Mesenchymal stem cell (in vitro differentiated cells and primary cell): ENCODE measurements around the gene ADNP2.
A peak's percentile ranks its signal among the peaks of the same experiment; 100 is the strongest.
"Not testable (repeated sequence)": the region's sequence is repeated elsewhere in the genome, so short reads cannot be mapped to it uniquely, and the experiment has no call there.

Experiments
- DNase-seq: peaks from one replicate; pipeline ENCODE4 v3.0.0-alpha.2; 2013
- H2AFZ ChIP-seq: one replicate; pipeline ENCODE4 v1.6.1; 2013; ENCODE audit warnings: low read depth, mild to moderate bottlenecking, control low read depth, inconsistent platforms, low read length, moderate library complexity
- H2AK5ac ChIP-seq: 2 replicates; pipeline ENCODE4 v1.6.1; 2013; ENCODE audit warnings: low read length, moderate library complexity, mild to moderate bottlenecking, inconsistent platforms; ENCODE audit not compliant: severe bottlenecking
- H2BK120ac ChIP-seq: one replicate; pipeline ENCODE4 v1.6.1; 2013; ENCODE audit warnings: low read depth, mild to moderate bottlenecking, inconsistent platforms, low read length, moderate library complexity
- H2BK12ac ChIP-seq, 2 experiments: one replicate each; pipeline ENCODE4 v1.6.1; 2013; ENCODE audit warnings: inconsistent platforms in 2 of 2, low read length in 2 of 2, mild to moderate bottlenecking in 2 of 2, moderate library complexity in 2 of 2, control low read depth in 1 of 2
- H2BK15ac ChIP-seq: one replicate; pipeline ENCODE4 v1.6.1; 2013; ENCODE audit warnings: mild to moderate bottlenecking, low read depth, inconsistent platforms; ENCODE audit not compliant: poor library complexity, severe bottlenecking
- H2BK5ac ChIP-seq: 2 replicates; pipeline ENCODE4 v1.6.1; 2013; ENCODE audit warnings: low read depth, mild to moderate bottlenecking, low read length, control low read depth, inconsistent platforms; ENCODE audit not compliant: poor library complexity, severe bottlenecking
- H3K14ac ChIP-seq, 2 experiments: one replicate each; pipeline ENCODE4 v1.6.1; 2013; ENCODE audit warnings: inconsistent platforms in 2 of 2, low read length in 2 of 2, control low read depth in 1 of 2, mild to moderate bottlenecking in 1 of 2, moderate library complexity in 1 of 2
- H3K18ac ChIP-seq, 2 experiments: one replicate each; pipeline ENCODE4 v1.6.1; 2013; ENCODE audit warnings: inconsistent platforms in 2 of 2, low read length in 2 of 2, control low read depth in 1 of 2, low read depth in 1 of 2, mild to moderate bottlenecking in 1 of 2
- H3K23ac ChIP-seq, 2 experiments: one replicate each; pipeline ENCODE4 v1.6.1; 2013; ENCODE audit warnings: inconsistent platforms in 2 of 2, low read length in 2 of 2, mild to moderate bottlenecking in 2 of 2, moderate library complexity in 2 of 2, control low read depth in 1 of 2
- H3K27ac ChIP-seq: 2 replicates; pipeline ENCODE4 v1.5.1; 2013; ENCODE audit warnings: mild to moderate bottlenecking, moderate library complexity, low read length, control low read depth, inconsistent platforms; ENCODE audit not compliant: poor library complexity, severe bottlenecking
- H3K27me3 ChIP-seq, 2 experiments: 2 replicates each; pipeline versions ENCODE4 v1.6.1 to v1.7.0; 2013; ENCODE audit warnings: low read length in 2 of 2, mild to moderate bottlenecking in 2 of 2, moderate library complexity in 2 of 2, control low read depth in 1 of 2, inconsistent platforms in 1 of 2; ENCODE audit not compliant: control insufficient read depth in 1 of 2, insufficient read depth in 1 of 2
- H3K36me3 ChIP-seq, 2 experiments: 2 replicates each; pipeline versions ENCODE4 v1.6.1 to v1.7.0; 2013; ENCODE audit warnings: low read length in 2 of 2, control low read depth in 1 of 2, inconsistent platforms in 1 of 2, low read depth in 1 of 2, mild to moderate bottlenecking in 1 of 2; ENCODE audit not compliant: insufficient read depth in 2 of 2, control insufficient read depth in 1 of 2
- H3K4ac ChIP-seq, 2 experiments: one replicate each; pipeline ENCODE4 v1.6.1; 2013; ENCODE audit warnings: inconsistent platforms in 2 of 2, low read length in 2 of 2, mild to moderate bottlenecking in 2 of 2, moderate library complexity in 2 of 2, control low read depth in 1 of 2, low read depth in 1 of 2
- H3K4me1 ChIP-seq: 2 replicates; pipeline ENCODE4 v1.6.1; 2013; ENCODE audit warnings: low read depth, low read length, control low read depth; ENCODE audit not compliant: control insufficient read depth, insufficient read depth
- H3K4me2 ChIP-seq: 2 replicates; pipeline ENCODE4 v1.6.1; 2013; ENCODE audit warnings: low read length, mild to moderate bottlenecking, inconsistent platforms; ENCODE audit not compliant: poor library complexity, severe bottlenecking
- H3K4me3 ChIP-seq, 2 experiments: 2 replicates each; pipeline versions ENCODE4 v1.5.1 to v1.7.0; 2013; ENCODE audit warnings: low read length in 2 of 2, mild to moderate bottlenecking in 2 of 2, control low read depth in 1 of 2, low read depth in 1 of 2; ENCODE audit not compliant: insufficient read depth in 1 of 2
- H3K79me1 ChIP-seq: replicated peaks from 2 replicates; pipeline ENCODE4 v1.6.1; 2013; ENCODE audit warnings: mild to moderate bottlenecking, control low read depth, low read length, inconsistent platforms; ENCODE audit not compliant: poor library complexity, severe bottlenecking
- H3K9ac ChIP-seq: 2 replicates; pipeline ENCODE4 v1.7.0; 2013; ENCODE audit warnings: mild to moderate bottlenecking, low read length, moderate library complexity
- H3K9me3 ChIP-seq: 2 replicates; pipeline ENCODE4 v1.7.0; 2013; ENCODE audit warnings: mild to moderate bottlenecking, low read length; ENCODE audit not compliant: control insufficient read depth
- H4K8ac ChIP-seq: one replicate; pipeline ENCODE4 v1.6.1; 2013; ENCODE audit warnings: inconsistent platforms, mild to moderate bottlenecking, low read length, moderate library complexity
- H4K91ac ChIP-seq: one replicate; pipeline ENCODE4 v1.6.1; 2013; ENCODE audit warnings: mild to moderate bottlenecking, low read length, inconsistent platforms
- WGBS: methylation state at CpG from one replicate; pipeline ENCODE4 v1.1.7; 2013; ENCODE audit warnings: mixed read lengths; 5-methylcytosine and 5-hydroxymethylcytosine counted together

ADNP2 gene

GRCh38 chr18:80161781-80162417 is 52.8 kb downstream of the ADNP2 start:
- H2BK12ac ChIP-seq, result no peak overlapping the region
- 92% methylated on average over 6 of the region's 7 CpGs for WGBS
- peaks cover 14% of the 10 kb centered on the region for H3K9me3 ChIP-seq
- H3K36me3 ChIP-seq, result peaks cover 0 to 37% of the 10 kb centered on the region in 2 experiments
- no peak for DNase-seq
- no peak overlapping the region for H3K4ac ChIP-seq
- H3K79me1 ChIP-seq, result peaks cover 13% of the 10 kb centered on the region
- peaks cover 3% of the 10 kb centered on the region for H3K4me1 ChIP-seq
- H3K4me3 ChIP-seq, result no peak overlapping the region
- H2AFZ ChIP-seq, result no peak overlapping the region
- H3K9ac ChIP-seq, result no peak overlapping the region
- H2BK5ac ChIP-seq, result no peak overlapping the region
- H3K27ac ChIP-seq, result no peak overlapping the region
- H3K18ac ChIP-seq, result no peak overlapping the region
- H2BK15ac ChIP-seq, result no peak overlapping the region
- no peak overlapping the region for H2AK5ac ChIP-seq
- H4K8ac ChIP-seq, result no peak overlapping the region
- H3K4me2 ChIP-seq, result no peak overlapping the region
- H3K14ac ChIP-seq, result no peak overlapping the region
- no peak overlapping the region for H3K23ac ChIP-seq
- H4K91ac ChIP-seq, result no peak overlapping the region
- no peak overlapping the region for H2BK120ac ChIP-seq
- H3K27me3 ChIP-seq, result peaks cover 0 to 1% of the 10 kb centered on the region in 2 experiments

GRCh38 chr18:80163183-80163582 is 54.1 kb downstream of the ADNP2 start:
- no peak overlapping the region for H2BK12ac ChIP-seq
- no peak overlapping the region for H3K4ac ChIP-seq
- H2BK120ac ChIP-seq, result no peak overlapping the region
- no peak for DNase-seq
- H3K14ac ChIP-seq, result no peak overlapping the region
- H3K27me3 ChIP-seq, result peaks cover 0 to 9% of the 10 kb centered on the region in 2 experiments
- peaks cover 0 to 40% of the 10 kb centered on the region in 2 experiments for H3K36me3 ChIP-seq
- H4K91ac ChIP-seq, result peak overlapping the region; percentile 29
- no peak overlapping the region for H3K9ac ChIP-seq
- WGBS, result 95% methylated on average over 7 of the region's 7 CpGs
- H3K4me1 ChIP-seq, result peaks cover 4% of the 10 kb centered on the region
- no peak overlapping the region for H4K8ac ChIP-seq
- H3K18ac ChIP-seq, result no peak overlapping the region
- no peak overlapping the region for H2AK5ac ChIP-seq
- H3K23ac ChIP-seq, result no peak overlapping the region
- H3K4me2 ChIP-seq, result no peak overlapping the region
- H2BK5ac ChIP-seq, result no peak overlapping the region
- H2BK15ac ChIP-seq, result peak overlapping the region; percentile 34
- no peak overlapping the region for H2AFZ ChIP-seq
- H3K9me3 ChIP-seq, result peaks cover 14% of the 10 kb centered on the region
- H3K79me1 ChIP-seq, result peaks cover 13% of the 10 kb centered on the region
- no peak overlapping the region for H3K27ac ChIP-seq
- H3K4me3 ChIP-seq, result no peak overlapping the region

GRCh38 chr18:80164727-80165355 is 55.8 kb downstream of the ADNP2 start:
- Histone ChIP-seq H3K79me1 (peaks cover 11% of the 10 kb centered on the region), H3K9me3 (peaks cover 14% of the 10 kb centered on the region), H3K36me3 (peaks cover 0 to 33% of the 10 kb centered on the region in 2 experiments)
- not testable (repeated sequence) for H3K4me1 ChIP-seq, H2AFZ ChIP-seq, H2BK120ac ChIP-seq, H3K18ac ChIP-seq, H2AK5ac ChIP-seq, H3K4ac ChIP-seq, H3K14ac ChIP-seq, H3K9ac ChIP-seq, H2BK12ac ChIP-seq, H2BK15ac ChIP-seq, H3K4me2 ChIP-seq, H4K91ac ChIP-seq, H3K27ac ChIP-seq, DNase-seq, H3K23ac ChIP-seq, H3K4me3 ChIP-seq, H2BK5ac ChIP-seq, H3K27me3 ChIP-seq, H4K8ac ChIP-seq
- WGBS, result 96% methylated on average over 8 of the region's 9 CpGs

- Histone ChIP-seq H3K9ac (no peak overlapping the region), H2BK120ac (no peak overlapping the region), H3K18ac (no peak overlapping the region), H3K4me1 (peaks cover 6% of the 10 kb centered on the region), H2BK12ac (no peak overlapping the region), H3K27ac (no peak overlapping the region), H2BK5ac (no peak overlapping the region), H4K91ac (no peak overlapping the region), H3K4me2 (no peak overlapping the region), H2AFZ (no peak overlapping the region), H2BK15ac (no peak overlapping the region), H3K36me3 (peaks cover 0 to 19% of the 10 kb centered on the region in 2 experiments), H3K9me3 (peaks cover 14% of the 10 kb centered on the region), H3K4ac (no peak overlapping the region), H3K27me3 (peaks cover 0 to 9% of the 10 kb centered on the region in 2 experiments), H3K79me1 (peaks cover 2% of the 10 kb centered on the region), H3K4me3 (no peak overlapping the region), H4K8ac (no peak overlapping the region), H3K23ac (no peak overlapping the region), H2AK5ac (no peak overlapping the region), H3K14ac (no peak overlapping the region)
- WGBS, result 92% methylated on average over 10 of the region's 10 CpGs
- no peak for DNase-seq
Measured at GRCh38 chr18:80166240-80166639, 57.2 kb downstream of the ADNP2 start.
